Fibroblast of peridontal ligament (primary cell): Measurements from ENCODE around the gene TMEM272.

Experiments
- DNase-seq: peaks from one replicate; pipeline ENCODE4 v3.0.0-alpha.2; 2010; ENCODE audit errors: extremely low read depth

Gene TMEM272

GRCh38 chr13:51781246-51782022, 63.5 kb downstream of the TMEM272 start:
- no peak for DNase-seq

- no peak for DNase-seq
Measured at GRCh38 chr13:51780099-51780498, 64.9 kb downstream of the TMEM272 start.

GRCh38 chr13:51778392-51778791, 66.6 kb downstream of the TMEM272 start:
- no peak for DNase-seq

- DNase-seq = no peak
Measured at GRCh38 chr13:51777921-51778320, 67.1 kb downstream of the TMEM272 start.

GRCh38 chr13:51776179-51776578, 68.8 kb downstream of the TMEM272 start:
- DNase-seq = no peak

- no peak for DNase-seq
Measured at GRCh38 chr13:51773515-51773914, 71.5 kb downstream of the TMEM272 start.

- DNase-seq = no peak
Measured at GRCh38 chr13:51772781-51773180, 72.2 kb downstream of the TMEM272 start.

- no peak for DNase-seq
Measured at GRCh38 chr13:51772105-51772455, 72.9 kb downstream of the TMEM272 start.

GRCh38 chr13:51771418-51772104, 73.4 kb downstream of the TMEM272 start:
- no peak for DNase-seq

GRCh38 chr13:51770681-51771417, 74.1 kb downstream of the TMEM272 start:
- DNase-seq = no peak

GRCh38 chr13:51770160-51770559, 74.8 kb downstream of the TMEM272 start:
- DNase-seq = no peak

GRCh38 chr13:51769455-51770127, 75.4 kb downstream of the TMEM272 start:
- DNase-seq = no peak

GRCh38 chr13:51768976-51769375, 76.0 kb downstream of the TMEM272 start:
- no peak for DNase-seq

- DNase-seq = no peak
Measured at GRCh38 chr13:51768378-51768921, 76.5 kb downstream of the TMEM272 start.

- DNase-seq = no peak
Measured at GRCh38 chr13:51767100-51767499, 77.9 kb downstream of the TMEM272 start.

- DNase-seq = peak; percentile 68
Measured at GRCh38 chr13:51765142-51765515, 79.8 kb downstream of the TMEM272 start.

GRCh38 chr13:51764184-51765141, 80.5 kb downstream of the TMEM272 start:
- DNase-seq = peak; percentile 89

GRCh38 chr13:51763486-51763885, 81.5 kb downstream of the TMEM272 start:
- DNase-seq = no peak
